IMR-90 (cell line): ENCODE measurements around the gene OPN4. TPM values are rescaled to one million over a fixed set of nuclear protein-coding genes. Genes with fewer than 3 reads are reported as not detected.

ENCODE experiments used
- ATAC-seq: fragments of 200-7000 bp; cut with Tn5 transposase; 2 replicates; pipeline ENCODE4 v1.9.1; 2020; ENCODE audit warnings: low read depth, mild to moderate bottlenecking, moderate library complexity
- BruUV-seq: library from RNA; stranded (reverse); fragments of 400-500 nt; replicated peaks from 2 replicates; lab custom pipeline; 2021; lab: Mats Ljungman, UMichigan
- CTCF ChIA-PET: fragments of 300-600 bp; formaldehyde crosslinking; extraction: SDS; loops from one replicate; lab custom pipeline; 2021; ENCODE audit warnings: antibody characterized with exemption; lab: Yijun Ruan, JAX
- POLR2A ChIA-PET: fragments of 300-600 bp; sonication (Branson Sonifier 250); formaldehyde crosslinking; loops from one replicate; lab custom pipeline; 2022; ENCODE audit warnings: antibody characterized with exemption; ENCODE audit not compliant: unreplicated experiment; lab: Charles Lee
- DNase-seq: peaks from one replicate; pipeline ENCODE4 v3.0.0; 2013
- H2AFZ ChIP-seq: replicated peaks from 2 replicates; pipeline ENCODE3; 2013; ENCODE audit warnings: low read length, mild to moderate bottlenecking; ENCODE audit not compliant: poor library complexity
- H2AK5ac ChIP-seq: 2 replicates; pipeline ENCODE4 v1.6.1; 2013; ENCODE audit warnings: low read depth, low read length, inconsistent platforms
- H2AK9ac ChIP-seq: replicated peaks from 2 replicates; pipeline ENCODE3; 2013; ENCODE audit warnings: mild to moderate bottlenecking, low read depth, low read length, moderate library complexity; ENCODE audit not compliant: poor library complexity
- H2BK120ac ChIP-seq: 2 replicates; pipeline ENCODE4 v1.6.1; 2013; ENCODE audit warnings: low read depth, low read length, inconsistent platforms
- H2BK15ac ChIP-seq: 3 replicates; pipeline ENCODE4 v1.6.1; 2013; ENCODE audit warnings: low read depth, low read length, inconsistent platforms
- H2BK20ac ChIP-seq: 2 replicates; pipeline ENCODE4 v1.6.1; 2013; ENCODE audit warnings: low read depth, mild to moderate bottlenecking, inconsistent platforms, low read length, moderate library complexity
- H2BK5ac ChIP-seq: 2 replicates; pipeline ENCODE4 v1.6.1; 2013; ENCODE audit warnings: mild to moderate bottlenecking, low read depth, low read length, inconsistent platforms; ENCODE audit not compliant: poor library complexity, severe bottlenecking
- H3K14ac ChIP-seq: replicated peaks from 2 replicates; pipeline ENCODE4 v1.6.1; 2013; ENCODE audit warnings: low read depth, low read length, inconsistent platforms
- H3K18ac ChIP-seq: 2 replicates; pipeline ENCODE4 v1.6.1; 2013; ENCODE audit warnings: low read depth, low read length, control low read depth
- H3K23ac ChIP-seq: 2 replicates; pipeline ENCODE4 v1.6.1; 2013; ENCODE audit warnings: low read depth, low read length, inconsistent platforms
- H3K27ac ChIP-seq: 2 replicates; pipeline ENCODE4 v1.5.1; 2013; ENCODE audit warnings: mild to moderate bottlenecking, control low read depth, low read length; ENCODE audit not compliant: insufficient read depth
- H3K27me3 ChIP-seq: 2 replicates; pipeline ENCODE4 v1.6.1; 2013; ENCODE audit warnings: low read length; ENCODE audit not compliant: control insufficient read depth, insufficient read depth
- H3K36me3 ChIP-seq: 2 replicates; pipeline ENCODE4 v1.6.1; 2013; ENCODE audit warnings: low read length, mixed read lengths; ENCODE audit not compliant: control insufficient read depth, insufficient read depth
- H3K4ac ChIP-seq: 2 replicates; pipeline ENCODE4 v1.6.1; 2013; ENCODE audit warnings: low read depth, low read length, inconsistent platforms
- H3K4me1 ChIP-seq: 2 replicates; pipeline ENCODE4 v1.6.1; 2013; ENCODE audit warnings: low read length, mixed read lengths; ENCODE audit not compliant: control insufficient read depth, insufficient read depth
- H3K4me2 ChIP-seq: 2 replicates; pipeline ENCODE4 v1.6.1; 2013; ENCODE audit warnings: low read depth, mild to moderate bottlenecking, control low read depth, low read length, moderate library complexity
- H3K4me3 ChIP-seq: 2 replicates; pipeline ENCODE4 v1.5.1; 2013; ENCODE audit warnings: low read depth, mild to moderate bottlenecking, control low read depth, low read length, moderate library complexity; ENCODE audit not compliant: insufficient read depth
- H3K56ac ChIP-seq: 2 replicates; pipeline ENCODE4 v1.6.1; 2013; ENCODE audit warnings: low read length, inconsistent platforms; ENCODE audit not compliant: insufficient read depth; ENCODE audit errors: extremely low read depth
- H3K79me1 ChIP-seq, 2 experiments: 2 replicates each; pipeline ENCODE4 v1.6.1; 2013; ENCODE audit warnings: low read length in 2 of 2, inconsistent platforms in 1 of 2, low read depth in 1 of 2
- H3K9ac ChIP-seq: 2 replicates; pipeline ENCODE4 v1.6.1; 2013; ENCODE audit warnings: low read depth, low read length, control low read depth
- H3K9me1 ChIP-seq: 2 replicates; pipeline ENCODE4 v1.6.1; 2013; ENCODE audit warnings: low read length, inconsistent platforms; ENCODE audit not compliant: insufficient read depth
- H3K9me3 ChIP-seq: 2 replicates; pipeline ENCODE4 v1.6.1; 2013; ENCODE audit warnings: low read length; ENCODE audit not compliant: control insufficient read depth, insufficient read depth
- H4K20me1 ChIP-seq: 2 replicates; pipeline ENCODE4 v1.6.1; 2013; ENCODE audit warnings: low read length, inconsistent platforms; ENCODE audit not compliant: insufficient read depth
- H4K5ac ChIP-seq: 2 replicates; pipeline ENCODE4 v1.6.1; 2013; ENCODE audit warnings: mild to moderate bottlenecking, low read depth, low read length, control low read depth
- H4K8ac ChIP-seq, 2 experiments: 2 replicates each; pipeline ENCODE4 v1.6.1; 2013; ENCODE audit warnings: low read depth in 2 of 2, low read length in 2 of 2, control low read depth in 1 of 2, inconsistent platforms in 1 of 2
- H4K91ac ChIP-seq: 2 replicates; pipeline ENCODE4 v1.6.1; 2013; ENCODE audit warnings: low read depth, low read length, inconsistent platforms; ENCODE audit not compliant: insufficient read depth
- CTCF ChIP-seq: conservative IDR thresholded peaks from 2 replicates; pipeline ENCODE4 v1.5.1; 2012; ENCODE audit warnings: mild to moderate bottlenecking, low read depth, low read length, improper control_type of control experiment
- MAZ ChIP-seq: IDR thresholded peaks from 2 replicates; pipeline ENCODE4 v1.6.1; 2012; ENCODE audit warnings: low read depth, mild to moderate bottlenecking, low read length, improper control_type of control experiment, moderate library complexity, borderline replicate concordance
- RAD21 ChIP-seq: IDR thresholded peaks from 2 replicates; pipeline ENCODE4 v1.6.1; 2012; ENCODE audit warnings: low read length, improper control_type of control experiment
- RFX5 ChIP-seq: IDR thresholded peaks from 2 replicates; pipeline ENCODE4 v1.8.0; 2012; ENCODE audit warnings: low read depth, mild to moderate bottlenecking, low read length, moderate library complexity
- SMC3 ChIP-seq: fragments of 150-350 bp; IDR thresholded peaks from 2 replicates; pipeline ENCODE4 v1.6.1; 2016; ENCODE audit warnings: low read depth, mild to moderate bottlenecking, antibody characterized with exemption, low read length, moderate library complexity
- WGBS, 2 experiments: methylation state at CpG; one replicate each; pipeline versions ENCODE4 v1.1.5 to v1.1.7; 2013; ENCODE audit warnings: missing lambda C conversion rate in 2 of 2; ENCODE audit not compliant: insufficient read length in 1 of 2; ENCODE audit errors: extremely low coverage in 2 of 2; 5-methylcytosine and 5-hydroxymethylcytosine counted together
- dilution Hi-C: fragments of 300-500 bp; cut with HindIII; formaldehyde crosslinking; loops from one replicate; pipeline ENCODE4 v1.14.3; 2018; ENCODE audit warnings: low sequenced_read_pairs; ENCODE audit not compliant: unreplicated experiment
- in situ Hi-C: fragments of 300-500 bp; cut with MboI; formaldehyde crosslinking; loops from 3 replicates; pipeline ENCODE4 v1.14.3; 2019; ENCODE audit warnings: low sequenced_read_pairs, inconsistent platforms, mixed read lengths
- intact Hi-C: fragments of 100-400 bp; cut with micrococcal nuclease; formaldehyde crosslinking; loops from 2 replicates; pipeline ENCODE4 v1.10.0; 2022
- polyA plus RNA-seq, 3 experiments: library from polyadenylated mRNA; depleted of rRNA; stranded (reverse); fragments of >200 nt; gene quantifications; 2 replicates each; pipeline ENCODE4 v1.2.3, GENCODE V29; 2012; ENCODE audit warnings: low replicate concordance in 1 of 3
- total RNA-seq: library from RNA; depleted of rRNA; stranded (reverse); fragments of >200 nt; gene quantifications from 2 replicates; pipeline ENCODE4 v1.2.3, GENCODE V29; 2012

The OPN4 gene
- total and polyA plus RNA-seq, 2 of the 4 experiments (the other 2 are of a cell fraction) = 0.03 TPM; not detected in 1

DNA sequence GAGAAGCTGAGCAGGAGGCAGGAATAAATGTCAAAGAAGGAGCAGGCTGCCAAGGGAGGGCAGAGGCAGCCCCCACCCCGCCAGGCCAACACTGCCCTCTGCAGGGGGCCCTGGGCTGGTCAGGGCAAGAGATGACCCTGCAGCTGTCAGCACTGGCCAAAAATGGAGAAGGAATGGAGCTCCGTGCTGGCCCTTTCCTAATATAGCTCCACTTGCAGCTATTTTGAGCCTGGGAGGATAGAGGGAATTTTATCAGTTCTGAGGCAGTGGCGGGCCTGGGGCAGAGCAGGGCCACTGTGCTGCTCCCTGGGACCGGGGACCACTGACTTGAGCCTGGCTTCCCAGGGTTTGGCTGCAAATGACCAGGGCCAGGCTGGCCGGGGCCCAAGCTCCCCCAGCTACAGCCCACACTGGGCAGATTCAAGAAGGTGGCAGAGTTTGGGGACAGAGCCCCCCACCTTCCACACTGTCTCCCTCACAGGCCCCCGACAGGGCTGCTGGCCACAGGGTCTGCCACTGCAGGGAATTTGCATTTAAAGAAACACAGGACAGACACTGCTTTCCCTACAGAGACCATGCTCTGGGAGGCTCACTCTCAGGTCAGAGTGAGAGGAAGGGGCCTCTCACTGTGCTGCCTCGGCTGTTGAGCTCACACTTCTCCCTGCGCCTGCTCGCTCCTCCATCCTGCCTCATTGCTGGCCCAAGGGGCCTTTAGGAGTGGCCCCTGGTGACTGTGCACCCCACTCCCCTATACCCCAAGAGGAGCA lies 30.2 kb downstream of the OPN4 start:
- dilution Hi-C loops (no loop called here), intact Hi-C loops (loop anchor here (1.0 to 5.0 kb wide), 4 partner anchors 42 to 284 kb away; no protein-coding TSS in a partner anchor), in situ Hi-C loops (no loop called here)
- Histone ChIP-seq H3K79me1 (no peaks in the 10 kb centered on the region), H3K4ac (peak overlapping the region; percentile 60), H4K20me1 (no peaks in the 10 kb centered on the region), H3K9ac (peak overlapping the region; percentile 9; the same call in 1 of the 2 replicates), H3K18ac (peak overlapping the region; percentile 24; the same call in 1 of the 2 replicates), H3K4me1 (peaks cover 27% of the 10 kb centered on the region), H3K9me1 (peaks cover 15% of the 10 kb centered on the region), H3K4me2 (no peak overlapping the region), H2BK5ac (no peak overlapping the region), H4K91ac (peak overlapping the region; percentile 50), H2AK9ac (peak overlapping the region; percentile 57), H3K27ac (no peak overlapping the region), H3K9me3 (no peaks in the 10 kb centered on the region), H2AFZ (peak overlapping the region; percentile 73), H3K4me3 (no peak overlapping the region), H2BK120ac (peak overlapping the region; percentile 73), H4K5ac (peak overlapping the region; percentile 39), H3K56ac (no peak overlapping the region), H3K27me3 (no peaks in the 10 kb centered on the region), H4K8ac (peak overlapping the region in 1 of 2 experiments; percentile 28; a peak in 1 of 4 replicates), H3K23ac (no peak overlapping the region), H3K14ac (peak overlapping the region; percentile 62; the same call in 1 of the 2 replicates), H3K36me3 (no peaks in the 10 kb centered on the region), H2BK15ac (no peak overlapping the region; the same call in 2 of the 3 replicates), H2BK20ac (peak overlapping the region; percentile 33), H2AK5ac (peak overlapping the region; percentile 48; the same call in 1 of the 2 replicates)
- WGBS, 2 experiments = 0% methylated on average over 1 of the region's 9 CpGs; no CpG with 5 or more reads in 1 of the 2 experiments
- CTCF ChIA-PET = interaction anchor here (0.6 to 1.3 kb wide), 5 partner anchors 12 to 284 kb away, joined by 3 to 5 read pairs (median 5); partner anchors contain the start of gene LDB3
- POLR2A ChIA-PET = interaction anchor here (0.6 kb wide), 1 partner anchor 203 kb away, joined by 6 read pairs; no protein-coding TSS in a partner anchor
- TF ChIP-seq CTCF = peak; percentile 79
- TF ChIP-seq RAD21 = peak; percentile 74
- no peak for TF ChIP-seq RFX5
- TF ChIP-seq MAZ = peak; percentile 97
- TF ChIP-seq SMC3 = peak; percentile 67
- DNase-seq (peak; percentile 35), ATAC-seq (peak; percentile 66)
- no TSS peak for BruUV-seq
